K562 (cell line): ENCODE measurements around the gene XYLB. TPM values are rescaled to one million over a fixed set of nuclear protein-coding genes. Genes with fewer than 3 reads are reported as not detected.
A peak's percentile ranks its signal among the peaks of the same experiment; 100 is the strongest.

Experiments
- CBFA2T3 ChIP-seq: fragments of 450-650 bp; IDR thresholded peaks from 2 replicates; pipeline ENCODE4 v1.6.1; 2017
- DACH1 ChIP-seq: fragments of 450-650 bp; IDR thresholded peaks from 2 replicates; pipeline ENCODE4 v1.6.1; 2018; ENCODE audit not compliant: partially characterized antibody
- GATAD2A ChIP-seq: fragments of 450-650 bp; IDR thresholded peaks from 2 replicates; pipeline ENCODE4 v1.6.1; 2017
- GTF2B ChIP-seq: IDR thresholded peaks from 2 replicates; pipeline ENCODE4 v1.6.1; 2011; ENCODE audit not compliant: insufficient read length; ENCODE audit errors: extremely low read depth
- MNT ChIP-seq, 2 experiments: fragments of 450-650 bp; conservative IDR thresholded peaks; 2 replicates each; pipeline ENCODE4 v1.6.1; 2017; ENCODE audit warnings: mild to moderate bottlenecking in 2 of 2, moderate library complexity in 2 of 2
- MXD1 ChIP-seq: fragments of 250-450 bp; sonication (Bioruptor Pico); IDR thresholded peaks from 2 replicates; pipeline ENCODE4 v1.8.0; 2021; ENCODE audit warnings: borderline replicate concordance, mild to moderate bottlenecking, moderate library complexity; ENCODE audit not compliant: poor library complexity, severe bottlenecking
- PHB2 ChIP-seq: fragments of 450-650 bp; IDR thresholded peaks from 2 replicates; pipeline ENCODE4 v1.6.1; 2017; ENCODE audit warnings: low read depth
- PHF21A ChIP-seq: fragments of 450-650 bp; IDR thresholded peaks from 2 replicates; pipeline ENCODE4 v1.6.1; 2017; ENCODE audit warnings: low read depth, borderline replicate concordance
- PRMT5 ChIP-seq: sonication (generic); formaldehyde crosslinking; IDR thresholded peaks from 2 replicates; pipeline ENCODE4 v1.5.0; 2020; ENCODE audit warnings: missing genetic modification reagents
- PTTG1 ChIP-seq: fragments of 450-650 bp; IDR thresholded peaks from 2 replicates; pipeline ENCODE4 v1.6.1; 2016; ENCODE audit warnings: low read depth, mild to moderate bottlenecking, missing genetic modification characterization, missing compliant biosample characterization
- RFX7 ChIP-seq: fragments of 250-450 bp; sonication (Bioruptor Pico); IDR thresholded peaks from 2 replicates; pipeline ENCODE4 v1.5.1; 2021; ENCODE audit warnings: mild to moderate bottlenecking
- SMAD3 ChIP-seq: fragments of 450-650 bp; formaldehyde crosslinking; conservative IDR thresholded peaks from 2 replicates; pipeline ENCODE4 v1.4.0; 2020; ENCODE audit warnings: mild to moderate bottlenecking
- SNAPC5 ChIP-seq: fragments of 250-450 bp; sonication (Bioruptor Pico); IDR thresholded peaks from 2 replicates; pipeline ENCODE4 v1.8.0; 2021; ENCODE audit warnings: moderate library complexity, mild to moderate bottlenecking, inconsistent platforms
- TFE3 ChIP-seq: fragments of 450-650 bp; formaldehyde crosslinking; IDR thresholded peaks from 2 replicates; pipeline ENCODE4 v1.4.0; 2020; ENCODE audit warnings: mild to moderate bottlenecking, mixed read lengths
- TRIM25 ChIP-seq: fragments of 450-650 bp; IDR thresholded peaks from 2 replicates; pipeline ENCODE4 v1.7.0; 2016; ENCODE audit warnings: borderline replicate concordance
- VEZF1 ChIP-seq: fragments of 200-800 bp; sonication (Bioruptor generic); IDR thresholded peaks from 2 replicates; pipeline ENCODE4 v1.6.1; 2017; ENCODE audit warnings: missing genetic modification characterization, missing compliant biosample characterization
- ZC3H11A ChIP-seq: IDR thresholded peaks from 2 replicates; pipeline ENCODE4 v1.6.1; 2012; ENCODE audit warnings: low read depth, low read length, improper control_type of control experiment
- ZNF133 ChIP-seq: fragments of 250-450 bp; sonication (Bioruptor Pico); IDR thresholded peaks from 2 replicates; pipeline ENCODE4 v1.4.0; 2020; ENCODE audit warnings: mild to moderate bottlenecking
- ZNF174 ChIP-seq: fragments of 250-450 bp; sonication (Bioruptor Pico); IDR thresholded peaks from 2 replicates; pipeline ENCODE4 v1.4.0; 2020; ENCODE audit warnings: mild to moderate bottlenecking
- ZNF24 ChIP-seq: fragments of 450-650 bp; IDR thresholded peaks from 2 replicates; pipeline ENCODE4 v1.6.1; 2016
- ZNF764 ChIP-seq: fragments of 250-450 bp; sonication (Bioruptor Pico); IDR thresholded peaks from 2 replicates; pipeline ENCODE4 v1.4.0; 2020; ENCODE audit warnings: low read depth, mild to moderate bottlenecking, moderate library complexity
- polyA plus RNA-seq, 8 experiments: library from polyadenylated mRNA; depleted of rRNA in 4 of 8; stranded (reverse) in 5 of 8; unstranded in 3 of 8; fragments of >200 nt; fragmentation: Nextera tagmentation in 2 of 8; fragmentation: Illumina TruSeq in 1 of 8; extraction: Ambion mirVana in 2 of 8; extraction: Trizol in 1 of 8; gene quantifications; 2 replicates each; pipeline versions ENCODE4 v1.2.1 to v1.2.3, GENCODE V29; 2011 to 2014; ENCODE audit warnings: inconsistent platforms in 1 of 8, missing spikeins in 1 of 8
- total RNA-seq, 7 experiments: library from RNA; depleted of rRNA in 6 of 7; stranded (reverse); fragments of >200 nt in 6 of 7; fragmentation: Illumina TruSeq in 2 of 7; extraction: Trizol in 2 of 7; gene quantifications; 2 replicates each; pipeline versions ENCODE4 v1.2.1 to v1.2.3, GENCODE V29; 2011 to 2021; ENCODE audit warnings: low replicate concordance in 1 of 7

The XYLB gene
- total and polyA plus RNA-seq, 9 of the 15 experiments (the other 6 are each of a cell fraction or from before 2014, with no cell fraction given), result 4.0 to 20.2 (median 13.2) TPM

GRCh38 chr3:38453075-38453912 lies 106.7 kb downstream of the XYLB start, which contains the start of gene ACVR2B (continued):
- TF ChIP-seq TFE3 (no peak), ZNF764 (CRISPR knock-in tag) (no peak), TRIM25 (no peak), GATAD2A (no peak), RFX7 (CRISPR knock-in tag) (no peak), SMAD3 (CRISPR knock-in tag) (no peak), ZNF174 (CRISPR knock-in tag) (no peak), PHB2 (no peak), SNAPC5 (no peak), ZNF24 (no peak), MNT (conservative IDR thresholded peaks at IDR 0.05) (peak; percentile 97 to 98), VEZF1 (CRISPR knock-in tag) (peak; percentile 96), PHF21A (no peak), MXD1 (CRISPR knock-in tag) (no peak), DACH1 (no peak), PTTG1 (tag) (no peak), CBFA2T3 (peak; percentile 44), ZC3H11A (no peak), ZNF133 (CRISPR knock-in tag) (no peak), PRMT5 (CRISPR knock-in tag) (no peak), GTF2B (no peak)
